Common myeloid progenitor, CD34-positive (primary cell): ENCODE results near the gene CCDC142.
"Not testable (repeated sequence)": the region's sequence is repeated elsewhere in the genome, so short reads cannot be mapped to it uniquely, and the experiment has no call there.

ENCODE experiments used
- CTCF ChIA-PET: fragments of 350-600 bp; sonication (Branson Sonifier 250); formaldehyde crosslinking; loops from one replicate; lab custom pipeline; 2021; ENCODE audit warnings: antibody characterized with exemption; lab: Charles Lee
- POLR2A ChIA-PET: fragments of 350-600 bp; sonication (Branson Sonifier 250); formaldehyde crosslinking; loops from one replicate; lab custom pipeline; 2021; ENCODE audit warnings: antibody characterized with exemption; lab: Charles Lee
- DNase-seq, 3 donors: peaks; one replicate each; pipeline versions ENCODE4 v3.0.0 to v3.0.0-alpha.2; 2013
- H3K27ac ChIP-seq, 2 experiments: 1 replicate in 1 of 2; 2 replicates in 1 of 2; pipeline ENCODE4 v1.7.0; 2013; ENCODE audit warnings: inconsistent platforms in 2 of 2, low read length in 2 of 2, mild to moderate bottlenecking in 2 of 2, low read depth in 1 of 2, moderate library complexity in 1 of 2; ENCODE audit not compliant: severe bottlenecking in 2 of 2, insufficient read depth in 1 of 2, poor library complexity in 1 of 2
- H3K27me3 ChIP-seq, 5 experiments: replicated peaks in 2 of 5; 1 replicate in 3 of 5; 2 replicates in 2 of 5; pipeline versions ENCODE4 v1.6.1 to v1.7.0; 2013; ENCODE audit warnings: low read length in 4 of 5, mild to moderate bottlenecking in 2 of 5, moderate library complexity in 2 of 5, inconsistent platforms in 1 of 5; ENCODE audit not compliant: insufficient read depth in 5 of 5, control insufficient read depth in 4 of 5
- H3K36me3 ChIP-seq, 4 experiments: 1 replicate in 2 of 4; 2 replicates in 2 of 4; pipeline versions ENCODE4 v1.6.1 to v1.7.0; 2013; ENCODE audit warnings: low read length in 3 of 4, control low read depth in 1 of 4, mild to moderate bottlenecking in 1 of 4; ENCODE audit not compliant: control insufficient read depth in 4 of 4, insufficient read depth in 4 of 4
- H3K4me1 ChIP-seq, 4 experiments: 1 replicate in 3 of 4; 2 replicates in 1 of 4; pipeline versions ENCODE4 v1.6.1 to v1.7.1; 2013; ENCODE audit warnings: low read length in 3 of 4, mild to moderate bottlenecking in 3 of 4, control low read depth in 1 of 4, inconsistent platforms in 1 of 4, moderate library complexity in 1 of 4; ENCODE audit not compliant: control insufficient read depth in 4 of 4, insufficient read depth in 4 of 4; ENCODE audit errors: control extremely low read depth in 1 of 4
- H3K4me3 ChIP-seq, 7 experiments: 1 replicate in 4 of 7; 2 replicates in 3 of 7; pipeline versions ENCODE4 v1.5.1 to v1.7.0; 2013; ENCODE audit warnings: mild to moderate bottlenecking in 7 of 7, low read length in 6 of 7, moderate library complexity in 6 of 7, inconsistent platforms in 2 of 7, low read depth in 2 of 7, control low read depth in 1 of 7; ENCODE audit not compliant: insufficient read depth in 4 of 7, control insufficient read depth in 1 of 7; ENCODE audit errors: extremely low read depth in 1 of 7
- H3K9me3 ChIP-seq, 5 experiments: 1 replicate in 4 of 5; 2 replicates in 1 of 5; pipeline versions ENCODE4 v1.6.1 to v1.7.1; 2013; ENCODE audit warnings: low read length in 4 of 5, mild to moderate bottlenecking in 2 of 5, inconsistent platforms in 1 of 5, low read depth in 1 of 5, moderate library complexity in 1 of 5; ENCODE audit not compliant: control insufficient read depth in 4 of 5, insufficient read depth in 2 of 5; ENCODE audit errors: control extremely low read depth in 1 of 5
- WGBS: methylation state at CpG from one replicate; pipeline ENCODE4 v1.1.5; 2013; ENCODE audit not compliant: insufficient coverage; 5-methylcytosine and 5-hydroxymethylcytosine counted together

Gene CCDC142

GRCh38 chr2:74471332-74472065, 11.3 kb downstream of the CCDC142 start:
- no peak for DNase-seq
- Histone ChIP-seq H3K36me3 (peaks cover 0 to 21% (median 17%) of the 10 kb centered on the region in 4 experiments), H3K27ac (peak overlapping the region; percentile 78 to 84), H3K27me3 (no peaks in the 10 kb centered on the region), H3K4me3 (peak overlapping the region; percentile 40 to 93 (median 87)), H3K9me3 (no peaks in the 10 kb centered on the region), H3K4me1 (peaks cover 7 to 29% (median 21%) of the 10 kb centered on the region in 4 experiments)
- ChIA-PET POLR2A (interaction anchor here (1.3 to 2.9 kb wide), 2 partner anchors 13 to 17 kb away, joined by 4 to 12 read pairs; partner anchors contain the start of genes INO80B and WBP1), CTCF (interaction anchor here (0.8 to 1.5 kb wide), 2 partner anchors 51 to 61 kb away, joined by 3 to 5 read pairs; no protein-coding TSS in a partner anchor)
- WGBS = 97% methylated on average over 3 of the region's 16 CpGs

GRCh38 chr2:74470742-74471141, 12.1 kb downstream of the CCDC142 start:
- not testable (repeated sequence) for H3K4me3 ChIP-seq, H3K9me3 ChIP-seq, DNase-seq, H3K27me3 ChIP-seq
- H3K4me1 ChIP-seq = peaks cover 12 to 34% (median 25%) of the 10 kb centered on the region in 4 experiments
- ChIA-PET CTCF (interaction anchor here (1.5 kb wide), 1 partner anchor 62 kb away, joined by 5 read pairs; no protein-coding TSS in a partner anchor), POLR2A (interaction anchor here (2.9 kb wide), 1 partner anchor 12 kb away, joined by 12 read pairs; the partner anchor contains the start of gene WBP1)
- WGBS = 99% methylated on average over 9 of the region's 12 CpGs
- peaks cover 0 to 16% (median 15%) of the 10 kb centered on the region in 4 experiments for H3K36me3 ChIP-seq
- H3K27ac ChIP-seq = peak overlapping the region in 1 of 2 experiments; percentile 84

- no peaks in the 10 kb centered on the region for H3K9me3 ChIP-seq
- H3K27me3 ChIP-seq = no peaks in the 10 kb centered on the region
- H3K4me3 ChIP-seq = peak overlapping the region; percentile 65 to 85 (median 79)
- peaks cover 5 to 16% (median 14%) of the 10 kb centered on the region in 4 experiments for H3K4me1 ChIP-seq
- CTCF ChIA-PET = interaction anchor here (0.6 to 2.3 kb wide), 8 partner anchors 10 to 125 kb away, joined by 3 to 7 read pairs (median 3); partner anchors contain the start of gene INO80B
- peak overlapping the region; percentile 33 to 80 for H3K27ac ChIP-seq
- peaks cover 4 to 27% (median 19%) of the 10 kb centered on the region in 4 experiments for H3K36me3 ChIP-seq
- no peak for DNase-seq
- POLR2A ChIA-PET = no interaction called here
- 13% methylated on average over 12 of the region's 13 CpGs for WGBS
Observed at GRCh38 chr2:74464406-74464805, 18.4 kb downstream of the CCDC142 start.

- ChIA-PET CTCF (interaction anchor here (1.0 kb wide), 1 partner anchor 73 kb away, joined by 3 read pairs; no protein-coding TSS in a partner anchor), POLR2A (no interaction called here)
- Histone ChIP-seq H3K4me1 (peaks cover 5 to 27% (median 20%) of the 10 kb centered on the region in 4 experiments), H3K4me3 (no peak overlapping the region), H3K36me3 (peaks cover 4 to 27% (median 19%) of the 10 kb centered on the region in 4 experiments), H3K9me3 (no peaks in the 10 kb centered on the region), H3K27me3 (no peaks in the 10 kb centered on the region), H3K27ac (no peak overlapping the region)
- no peak for DNase-seq
- no CpG with 5 or more reads among the region's 4 CpGs for WGBS
Observed at GRCh38 chr2:74462786-74463105, 20.1 kb downstream of the CCDC142 start.

GRCh38 chr2:74462054-74462785, 20.6 kb downstream of the CCDC142 start:
- H3K27me3 ChIP-seq = no peaks in the 10 kb centered on the region
- H3K9me3 ChIP-seq = no peaks in the 10 kb centered on the region
- WGBS = 97% methylated on average over 16 of the region's 20 CpGs
- no peak for DNase-seq
- ChIA-PET CTCF (interaction anchor here (1.0 to 8.2 kb wide), 6 partner anchors 19 to 73 kb away, joined by 3 to 59 read pairs (median 4); partner anchors contain the start of genes CCDC142 and TTC31), POLR2A (no interaction called here)
- peaks cover 4 to 27% (median 19%) of the 10 kb centered on the region in 4 experiments for H3K36me3 ChIP-seq
- H3K4me3 ChIP-seq = no peak overlapping the region
- H3K4me1 ChIP-seq = peaks cover 5 to 32% (median 20%) of the 10 kb centered on the region in 4 experiments
- no peak overlapping the region for H3K27ac ChIP-seq

- ChIA-PET CTCF (interaction anchor here (1.0 to 8.2 kb wide), 6 partner anchors 20 to 73 kb away, joined by 3 to 59 read pairs (median 4); partner anchors contain the start of genes CCDC142 and TTC31), POLR2A (no interaction called here)
- WGBS = 95% methylated on average over 24 of the region's 27 CpGs
- H3K36me3 ChIP-seq = peaks cover 4 to 27% (median 19%) of the 10 kb centered on the region in 4 experiments
- H3K9me3 ChIP-seq = no peaks in the 10 kb centered on the region
- H3K4me3 ChIP-seq = no peak overlapping the region
- H3K27me3 ChIP-seq = no peaks in the 10 kb centered on the region
- peak in 2 of 3 donors; percentile 48 to 49 for DNase-seq
- H3K4me1 ChIP-seq = peaks cover 11 to 40% (median 28%) of the 10 kb centered on the region in 4 experiments
- no peak overlapping the region for H3K27ac ChIP-seq
Observed at GRCh38 chr2:74461187-74462053, 21.4 kb downstream of the CCDC142 start.
